HG02970 (cell line): Measurements from ENCODE around the gene KIRREL3.

Experiments
- ATAC-seq: cut with Tn5 transposase; IDR thresholded peaks from one replicate; pipeline ENCODE4 v1.9.1; 2021; ENCODE audit warnings: mild to moderate bottlenecking, moderate library complexity, moderate number of reproducible peaks; ENCODE audit not compliant: unreplicated experiment, low FRiP score

The KIRREL3 gene

GRCh38 chr11:126880872-126881271 is 119.7 kb downstream of the KIRREL3 start:
- ATAC-seq = no peak

DNA sequence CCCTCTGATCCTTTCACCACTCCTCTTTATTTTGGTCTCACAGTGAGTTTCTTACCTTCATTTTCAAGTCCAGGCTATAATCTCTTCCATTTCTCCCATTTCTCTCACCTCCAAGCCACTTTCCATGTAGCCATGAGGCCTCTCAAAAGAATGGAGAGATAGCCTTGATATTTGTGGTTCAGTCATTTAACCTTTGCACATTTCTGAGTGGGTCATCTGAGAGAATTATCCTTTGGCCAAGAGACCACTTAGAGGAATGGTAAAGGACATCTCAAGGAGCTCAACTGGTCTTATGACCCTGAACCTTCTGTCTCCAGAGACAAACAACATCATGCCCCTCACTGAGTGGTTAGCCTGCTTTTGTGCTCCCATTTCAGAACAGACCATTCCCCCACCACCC is 121.1 kb downstream of the KIRREL3 start:
- ATAC-seq = no peak

- no peak for ATAC-seq
Observed at GRCh38 chr11:126878913-126879482, 121.6 kb downstream of the KIRREL3 start.

- no peak for ATAC-seq
Observed at GRCh38 chr11:126874831-126875230, 125.7 kb downstream of the KIRREL3 start.

DNA sequence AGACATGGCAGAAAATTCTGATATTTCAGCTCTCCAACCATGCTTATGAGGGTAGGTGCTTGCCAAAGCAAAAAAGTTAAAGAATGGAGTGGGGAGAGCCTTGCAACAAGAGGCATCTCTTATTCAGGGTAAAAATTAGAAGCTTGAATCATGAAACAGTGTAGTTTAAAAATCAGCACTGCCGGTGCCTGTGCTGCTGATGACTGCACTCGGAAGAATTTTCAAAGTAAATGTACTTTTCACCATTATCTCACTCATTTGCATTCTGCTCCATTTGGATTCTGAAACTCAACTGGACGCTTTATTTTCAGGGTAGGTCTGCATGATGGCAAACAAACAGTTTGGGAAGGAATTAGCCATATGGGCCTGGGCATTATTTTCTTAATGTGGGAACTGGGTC is 126.3 kb downstream of the KIRREL3 start:
- ATAC-seq = no peak

GRCh38 chr11:126871792-126872191 is 128.8 kb downstream of the KIRREL3 start:
- ATAC-seq = no peak

GRCh38 chr11:126870021-126870420 is 130.5 kb downstream of the KIRREL3 start:
- no peak for ATAC-seq

DNA sequence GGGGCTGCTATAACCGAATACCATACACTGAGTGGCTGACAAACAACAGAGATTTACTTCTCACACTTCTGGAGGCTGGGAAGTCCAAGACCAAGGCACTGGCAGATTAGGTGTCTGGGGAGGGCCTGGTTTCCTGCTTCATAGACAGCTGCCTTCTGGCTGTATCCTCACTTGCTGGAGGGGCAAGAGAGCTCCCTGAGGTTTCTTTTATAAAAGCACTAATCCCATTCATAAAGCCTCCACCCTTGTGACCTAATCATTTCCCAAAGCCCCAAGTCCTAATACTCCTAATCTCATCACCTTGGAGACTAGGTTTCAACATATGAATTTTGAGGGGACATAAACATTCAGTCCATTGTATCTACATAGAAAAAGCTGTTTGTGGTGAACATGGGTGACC is 131.8 kb downstream of the KIRREL3 start:
- no peak for ATAC-seq

GRCh38 chr11:126864934-126865333 is 135.6 kb downstream of the KIRREL3 start:
- no peak for ATAC-seq

GRCh38 chr11:126863294-126863997 is 137.1 kb downstream of the KIRREL3 start:
- no peak for ATAC-seq

- no peak for ATAC-seq
Observed at GRCh38 chr11:126862664-126863243, 137.8 kb downstream of the KIRREL3 start.

DNA sequence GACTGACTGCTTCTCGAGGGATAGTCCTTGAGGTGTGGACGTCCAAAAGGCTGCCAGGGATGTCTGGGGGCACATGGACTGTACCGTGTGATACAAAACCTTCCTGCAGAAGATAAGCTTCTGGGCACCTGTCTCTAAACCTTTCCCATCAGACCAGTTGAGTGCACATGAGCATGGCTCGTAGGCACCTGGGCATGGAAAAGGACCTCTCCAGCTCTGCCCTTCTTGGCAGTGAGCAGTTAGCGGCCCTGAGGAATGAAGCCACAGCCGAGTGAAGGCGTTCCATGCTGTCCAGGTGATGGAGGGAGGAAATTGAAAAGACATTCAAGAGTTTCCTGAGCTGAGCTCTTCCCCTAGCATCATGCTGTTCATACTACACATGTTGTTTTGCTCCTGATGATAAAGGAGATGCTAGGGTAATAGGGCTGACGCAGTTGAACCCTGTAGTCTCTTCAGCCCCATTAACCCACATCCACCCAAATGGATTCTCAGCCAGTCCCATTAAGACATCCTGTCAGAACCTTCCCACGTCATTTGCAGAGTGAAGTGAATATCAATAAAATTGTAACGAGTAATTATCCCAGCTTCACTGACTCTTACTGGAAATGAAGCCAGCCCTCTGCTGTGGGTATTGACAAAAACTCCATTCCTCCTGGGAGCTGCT is 138.6 kb downstream of the KIRREL3 start:
- ATAC-seq = no peak

GRCh38 chr11:126857860-126858808 is 142.4 kb downstream of the KIRREL3 start:
- ATAC-seq = no peak

GRCh38 chr11:126855536-126855935 is 145.0 kb downstream of the KIRREL3 start:
- ATAC-seq = no peak

- no peak for ATAC-seq
Observed at GRCh38 chr11:126853732-126854131, 146.8 kb downstream of the KIRREL3 start.

DNA sequence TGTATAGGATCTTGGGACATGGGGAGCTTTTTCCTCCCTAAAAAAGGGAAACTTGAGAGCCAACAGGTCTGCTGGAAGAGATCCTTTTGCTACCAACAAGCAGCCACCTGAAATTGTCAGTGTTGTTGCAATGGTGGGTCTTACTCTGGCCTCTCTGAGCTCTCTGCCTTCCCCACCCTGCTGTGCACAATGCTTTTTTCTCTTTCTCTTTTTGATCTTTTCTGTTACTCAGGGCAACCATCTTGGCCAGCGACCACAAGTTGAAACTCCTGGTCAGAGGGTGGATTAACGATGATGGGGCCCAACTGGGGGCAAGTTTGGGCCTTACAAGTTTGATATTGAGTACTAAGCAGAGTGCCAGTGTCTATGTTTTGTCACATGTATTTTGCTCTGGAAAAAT is 155.8 kb downstream of the KIRREL3 start:
- no peak for ATAC-seq

DNA sequence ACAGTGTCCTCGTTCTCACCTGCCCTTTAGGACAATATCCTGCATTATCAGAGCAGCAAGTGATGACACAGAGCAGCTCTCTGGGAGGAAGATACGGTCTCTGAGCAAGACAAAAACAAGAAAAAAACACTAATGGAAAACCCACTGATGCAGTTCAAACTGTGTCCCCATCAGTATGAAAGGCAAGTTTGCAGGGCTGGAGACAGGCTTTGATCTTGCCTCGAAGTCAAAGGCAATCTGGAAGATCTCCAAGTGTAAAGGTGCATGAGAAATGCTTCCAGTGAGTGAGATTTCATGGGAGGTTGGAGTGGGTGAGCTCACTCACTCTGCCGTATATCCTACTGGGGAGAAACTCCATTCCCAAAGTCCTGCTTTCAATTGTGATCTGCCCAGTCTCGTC is 157.5 kb downstream of the KIRREL3 start:
- no peak for ATAC-seq

DNA sequence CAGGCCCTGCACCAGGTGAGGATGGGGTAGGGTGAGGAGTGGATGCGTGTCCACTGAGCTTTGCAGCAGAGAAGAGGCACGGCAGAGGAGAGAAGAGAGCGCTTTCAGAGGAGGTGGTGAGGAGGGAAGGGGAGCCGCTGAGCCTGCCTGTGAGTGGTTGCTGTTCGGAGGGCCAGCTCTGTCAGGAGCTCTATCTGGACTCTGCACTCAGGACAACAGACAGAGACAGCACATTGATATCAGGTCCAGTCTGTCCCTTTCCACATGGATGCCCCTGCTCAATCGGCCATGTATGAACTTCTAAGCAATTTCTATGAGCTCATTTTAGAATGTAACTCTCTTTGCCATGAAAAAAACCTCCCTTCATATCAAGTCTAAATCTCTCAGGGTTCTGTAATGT is 158.6 kb downstream of the KIRREL3 start:
- ATAC-seq = no peak

- no peak for ATAC-seq
Observed at GRCh38 chr11:126840975-126841374, 159.6 kb downstream of the KIRREL3 start.

- ATAC-seq = no peak
Observed at GRCh38 chr11:126840201-126840886, 160.2 kb downstream of the KIRREL3 start.
